Endometrium (tissue), 2 donors: Measurements from ENCODE around the gene C6orf136.
"Not testable (repeated sequence)": the region's sequence is repeated elsewhere in the genome, so short reads cannot be mapped to it uniquely, and the experiment has no call there.

Experiments used
- FAIRE-seq: peaks from 2 replicates; lab custom pipeline; 2012; peaks lifted over from hg19 to GRCh38; lab: Jason Lieb, UNC
- donor health status: control.
- donor health status: control.

Gene C6orf136

DNA sequence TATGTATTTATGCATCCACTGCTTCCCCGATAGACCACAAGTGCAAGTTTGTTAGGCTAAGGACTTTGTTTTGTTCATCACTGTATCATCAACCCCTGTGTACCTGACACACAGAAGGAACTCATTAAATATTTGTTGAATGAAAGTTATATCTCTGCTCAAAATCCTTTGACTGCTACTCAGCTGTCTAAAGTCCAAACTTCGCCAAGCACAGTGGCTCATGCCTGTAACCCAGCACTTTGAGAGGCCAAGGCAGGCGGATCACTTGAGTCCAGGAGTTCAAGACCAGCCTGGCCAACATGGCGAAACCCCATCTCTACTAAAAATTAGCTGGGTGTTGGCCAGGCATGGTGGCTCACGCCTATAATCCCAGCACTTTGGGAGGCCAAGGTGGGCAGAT, 11.0 kb downstream of the C6orf136 start:
- FAIRE-seq: not testable (repeated sequence)

GRCh38 chr6:30664994-30665767, 18.2 kb downstream of the C6orf136 start:
- FAIRE-seq: no peak

DNA sequence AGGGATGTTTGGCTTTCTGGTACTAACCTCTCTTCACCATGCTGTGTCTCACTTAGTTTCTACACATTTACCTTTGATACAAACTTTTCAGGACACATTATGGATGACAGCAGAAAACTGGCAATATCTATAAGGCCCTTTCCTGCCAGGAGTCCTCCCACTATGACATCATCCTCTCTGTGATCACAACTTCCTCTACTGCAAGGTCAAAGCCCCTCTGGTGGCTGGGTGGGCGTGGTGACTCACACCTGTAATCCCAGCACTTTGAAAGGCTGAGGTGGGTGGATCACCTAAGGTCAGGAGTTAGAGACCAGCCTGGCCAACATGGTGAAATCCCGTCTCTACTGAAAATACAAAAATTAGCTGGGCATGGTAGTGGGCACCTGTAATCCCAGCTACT, 19.4 kb downstream of the C6orf136 start:
- not testable (repeated sequence) for FAIRE-seq

- no peak for FAIRE-seq
These were observed 24.0 kb downstream of the C6orf136 start for GRCh38 chr6:30670760-30671527.

GRCh38 chr6:30672445-30673253, 25.7 kb downstream of the C6orf136 start, which contains the start of gene DHX16:
Gene DHX16 (minus strand): TSS chr6:30673006. CDS start chr6:30672841, 165 bp downstream.
- peak; percentile 94 for FAIRE-seq

DNA sequence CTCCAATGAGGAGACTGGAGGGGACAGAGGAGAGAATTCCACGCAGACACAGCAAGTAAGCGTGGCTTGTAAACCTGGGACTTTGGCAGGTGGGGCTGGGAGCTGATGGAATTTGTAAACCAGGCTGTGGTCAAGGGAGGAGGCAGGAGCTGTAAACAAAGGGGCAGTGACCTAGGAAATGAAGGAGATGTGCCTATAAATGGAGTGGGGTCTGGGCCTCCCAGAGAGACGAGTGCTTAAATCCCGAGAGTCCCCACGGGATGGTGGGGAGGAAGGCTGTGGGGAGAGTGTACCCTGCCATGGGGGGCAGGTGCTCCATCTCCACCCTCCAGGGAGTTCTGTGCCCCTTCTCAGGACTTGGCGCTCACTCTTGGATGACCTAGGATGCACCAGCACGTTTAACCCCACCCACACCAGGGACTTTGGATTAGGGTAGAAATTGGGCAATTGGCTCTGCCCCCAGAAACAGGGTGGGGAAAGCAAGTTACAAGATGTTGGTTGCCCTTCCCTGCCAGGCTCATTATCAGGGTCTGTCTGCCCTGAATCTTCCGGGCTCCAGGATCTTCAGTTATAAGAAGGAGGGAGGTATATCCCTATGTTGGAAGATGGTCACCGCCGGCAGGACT, 29.8 kb downstream of the C6orf136 start:
- FAIRE-seq: no peak

- no peak for FAIRE-seq
These were observed 32.2 kb downstream of the C6orf136 start for GRCh38 chr6:30678964-30679726.

DNA sequence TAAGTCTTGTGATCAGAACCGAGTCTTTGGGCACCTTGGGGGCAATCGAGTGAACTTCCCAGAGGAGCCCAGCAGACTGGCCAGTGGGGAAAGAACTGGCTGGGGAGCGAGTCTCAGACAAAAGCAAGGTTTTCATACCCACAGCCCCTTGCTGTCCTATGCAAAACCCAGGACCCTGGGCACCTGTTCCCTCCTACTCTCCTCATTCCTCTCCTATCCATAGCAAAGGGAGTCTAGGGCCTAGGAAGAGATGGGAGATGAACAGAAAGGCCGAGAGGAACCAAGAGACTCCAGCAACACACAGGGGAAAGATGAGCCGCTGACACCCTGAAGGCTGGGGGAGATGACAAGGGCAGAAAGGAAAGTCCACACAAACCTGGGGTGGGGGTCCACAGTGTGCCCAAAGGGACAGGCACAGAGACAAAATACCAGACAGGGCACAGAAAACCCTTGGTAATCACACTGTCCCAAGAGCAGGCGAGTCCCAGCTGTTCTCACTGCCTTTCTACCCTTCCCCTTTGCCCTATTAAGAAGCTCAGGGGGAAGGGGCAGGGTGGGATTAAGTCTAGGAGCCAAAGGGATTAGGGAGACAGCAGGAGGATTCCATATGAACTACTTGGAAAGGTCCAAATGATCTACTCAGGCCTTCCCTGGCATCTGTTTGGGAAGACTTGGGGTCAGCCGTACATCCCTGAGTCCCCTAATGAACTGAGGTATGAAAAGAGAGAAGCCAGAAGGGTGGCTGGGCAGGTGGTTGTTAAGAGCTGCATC, 33.0 kb downstream of the C6orf136 start:
- no peak for FAIRE-seq

DNA sequence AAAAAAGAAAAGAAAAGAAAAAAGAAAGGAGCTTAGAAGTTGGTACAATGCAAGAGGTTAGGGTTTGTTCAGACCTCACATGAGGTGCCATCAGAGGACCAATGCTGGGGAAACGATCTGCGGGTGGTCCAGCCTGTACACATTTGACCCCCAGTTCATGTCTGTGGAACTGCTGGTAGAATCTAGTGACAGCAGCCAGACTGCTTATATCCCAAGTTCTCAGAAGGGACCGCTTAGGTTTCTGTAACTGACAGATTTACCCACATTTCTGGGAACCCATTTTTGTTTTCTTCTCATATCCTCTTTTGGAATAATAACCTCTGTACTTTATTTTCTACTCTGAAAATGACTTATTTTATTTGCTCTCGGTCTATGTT, 34.8 kb downstream of the C6orf136 start:
- FAIRE-seq: no peak

GRCh38 chr6:30682143-30683117, 35.5 kb downstream of the C6orf136 start:
- FAIRE-seq: no peak

- FAIRE-seq: no peak
These were observed 36.4 kb downstream of the C6orf136 start for GRCh38 chr6:30683183-30683979.

- FAIRE-seq: no peak
These were observed 37.0 kb downstream of the C6orf136 start for GRCh38 chr6:30683980-30684338.

DNA sequence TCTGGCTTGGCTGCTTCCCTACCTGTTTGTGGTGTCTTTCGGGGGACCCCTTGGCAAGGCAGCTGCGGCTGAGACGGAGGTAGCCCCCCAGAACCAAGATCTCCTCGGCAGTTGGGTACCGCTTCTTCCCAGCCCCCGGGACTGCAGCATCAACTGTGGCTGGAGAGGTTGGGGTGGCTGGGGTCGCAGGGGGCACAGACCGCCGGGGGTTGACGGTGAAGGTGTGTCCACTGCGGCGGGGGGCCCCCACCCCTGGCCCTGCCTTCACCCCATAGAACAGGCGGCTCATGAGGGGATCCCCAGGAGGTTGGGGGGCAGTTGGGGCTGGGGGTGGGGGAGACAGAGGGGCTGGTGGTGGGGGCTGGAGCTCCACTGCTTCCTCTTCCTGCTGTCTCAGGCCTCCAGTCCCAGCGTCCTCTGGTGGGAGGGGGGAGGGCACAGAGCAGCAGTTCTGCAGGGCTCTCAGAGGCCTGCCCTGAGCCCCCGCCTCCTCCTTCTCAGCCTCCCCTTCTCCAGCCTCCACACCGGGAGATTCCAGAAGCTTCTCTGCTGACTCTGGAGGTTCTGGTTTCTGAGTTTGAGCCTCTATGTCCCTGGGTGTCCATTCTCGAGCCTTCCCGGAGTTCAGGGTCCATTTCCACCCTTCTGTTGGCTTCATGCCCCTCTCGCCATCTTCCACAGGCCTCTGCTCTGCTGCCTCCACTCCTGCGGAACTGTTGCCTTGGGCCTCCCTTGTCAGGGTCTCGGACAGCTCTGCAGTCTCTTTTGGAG, 37.6 kb downstream of the C6orf136 start:
- FAIRE-seq: no peak

DNA sequence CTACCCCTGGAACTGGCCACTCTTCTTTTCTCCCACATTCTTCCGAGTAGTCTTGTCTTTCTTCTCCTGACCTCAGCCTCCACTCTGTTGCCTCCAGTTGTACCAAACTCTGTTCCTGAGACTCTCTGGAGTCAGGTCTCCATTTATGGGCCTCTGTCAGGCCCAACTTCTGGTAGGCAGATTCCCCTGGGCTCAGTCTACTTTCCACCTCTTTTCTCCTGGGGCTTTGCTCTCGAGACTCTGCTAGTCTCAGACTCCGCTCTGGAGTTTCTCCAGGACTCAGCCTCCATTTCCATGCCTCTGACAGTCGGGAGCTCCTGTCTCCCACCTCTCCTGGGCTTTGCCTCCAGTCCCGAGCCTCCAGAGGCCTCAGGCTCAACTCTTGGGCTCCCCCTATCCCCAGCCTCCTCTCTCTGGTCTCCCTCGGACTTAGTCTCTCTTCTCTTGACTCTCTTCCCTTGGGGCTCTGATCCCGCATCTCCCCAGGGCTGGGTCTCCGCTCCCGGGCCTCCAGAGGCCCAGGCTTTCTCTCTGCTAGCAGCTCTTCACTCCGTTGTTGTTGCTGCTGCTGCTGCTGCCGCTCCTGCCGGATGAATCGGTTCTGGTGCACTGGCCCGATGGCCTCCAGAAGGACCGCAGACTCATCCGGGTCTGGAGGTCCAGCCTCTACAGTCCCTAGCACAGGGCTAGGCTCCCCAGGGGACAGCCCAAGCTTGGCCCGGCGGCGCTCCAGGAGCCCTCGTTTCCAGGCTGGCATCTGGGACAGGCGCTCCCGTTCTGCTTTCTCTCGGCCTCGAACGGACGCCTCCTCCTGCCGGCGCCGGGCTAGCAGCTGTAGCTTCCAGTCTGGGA, 38.5 kb downstream of the C6orf136 start:
- no peak for FAIRE-seq

GRCh38 chr6:30686009-30686907, 39.3 kb downstream of the C6orf136 start, which contains the start of gene PPP1R18:
Gene PPP1R18 (minus strand): TSS chr6:30686645. CDS start chr6:30686018, 627 bp downstream.
- no peak for FAIRE-seq
